Epithelial cell of esophagus (primary cell): Measurements from ENCODE around the gene POMGNT1.

Source experiments
- DNase-seq: peaks from one replicate; pipeline ENCODE4 v3.0.0; 2010; ENCODE audit warnings: low read depth
- H3K4me3 ChIP-seq: 2 replicates; pipeline ENCODE4 v1.5.1; 2011; ENCODE audit warnings: mild to moderate bottlenecking, low read length, control low read depth
- CTCF ChIP-seq: IDR thresholded peaks from 2 replicates; pipeline ENCODE4 v1.5.1; 2011; ENCODE audit warnings: low read depth, mild to moderate bottlenecking, low read length, control low read depth, inconsistent platforms; ENCODE audit not compliant: insufficient read depth; ENCODE audit errors: missing control alignments

Gene POMGNT1

GRCh38 chr1:46193285-46193684 is 4.9 kb downstream of the POMGNT1 start:
- DNase-seq = no peak
- no peak overlapping the region for H3K4me3 ChIP-seq
- no peak for TF ChIP-seq CTCF

- DNase-seq = no peak
- no peak for TF ChIP-seq CTCF
- H3K4me3 ChIP-seq = no peak overlapping the region
These were observed 6.1 kb downstream of the POMGNT1 start for GRCh38 chr1:46192171-46192570.

- no peak for TF ChIP-seq CTCF
- DNase-seq = no peak
- H3K4me3 ChIP-seq = no peak overlapping the region
These were observed 7.1 kb downstream of the POMGNT1 start for GRCh38 chr1:46191033-46191701.

GRCh38 chr1:46190539-46190938 is 7.7 kb downstream of the POMGNT1 start:
- no peak overlapping the region for H3K4me3 ChIP-seq
- no peak for TF ChIP-seq CTCF
- peak; percentile 32 for DNase-seq

GRCh38 chr1:46188295-46189030 is 9.8 kb downstream of the POMGNT1 start:
- no peak overlapping the region for H3K4me3 ChIP-seq
- peak; percentile 54 for DNase-seq
- TF ChIP-seq CTCF = peak; percentile 9

- no peak for TF ChIP-seq CTCF
- no peak overlapping the region for H3K4me3 ChIP-seq
- DNase-seq = no peak
These were observed 10.9 kb downstream of the POMGNT1 start for GRCh38 chr1:46187106-46187869.

- TF ChIP-seq CTCF = no peak
- H3K4me3 ChIP-seq = no peak overlapping the region
- no peak for DNase-seq
These were observed 12.2 kb downstream of the POMGNT1 start for GRCh38 chr1:46186076-46186475.
